ENCODE measurements around the gene GJD3. TPM values are rescaled to one million over a fixed set of nuclear protein-coding genes. Genes with fewer than 3 reads are reported as not detected.

Gene GJD3
- total and polyA plus RNA-seq, 2 donors (not counting 1 experiment from before 2014, with no cell fraction given): not detected

- no peaks in the 10 kb centered on the region for H3K27me3 Mint-ChIP-seq
- Histone ChIP-seq H4K20me1 (ENCODE audit: control insufficient read depth, insufficient read depth, low read length, poor library complexity, severe bottlenecking) (peaks cover 33% of the 10 kb centered on the region), H3K9ac (ENCODE audit: low read length) (no peak overlapping the region), H2AFZ (ENCODE audit: insufficient read depth, low read depth, low read length, poor library complexity, severe bottlenecking) (no peak overlapping the region), H3K27ac (ENCODE audit: low read length in 2 of 2) (no peak overlapping the region), H3K36me3 (replicated peaks in 1 of 2; ENCODE audit: control extremely low read depth in 1 of 2, control insufficient read depth in 1 of 2, extremely low read depth in 1 of 2, insufficient read depth in 2 of 2, low read length in 1 of 2) (peaks cover 3 to 38% of the 10 kb centered on the region in 2 experiments), H3K4me1 (ENCODE audit: control insufficient read depth in 2 of 2, insufficient read depth in 2 of 2, low read length in 2 of 2) (peaks cover 68 to 84% of the 10 kb centered on the region in 2 donors), H3K4me3 (ENCODE audit: control extremely low read depth in 1 of 5, extremely low read depth in 1 of 5, insufficient read depth in 1 of 5, low read depth in 2 of 5, low read length in 4 of 5) (no peak overlapping the region), H3K9me3 (ENCODE audit: control extremely low read depth in 1 of 3, control insufficient read depth in 2 of 3, insufficient read depth in 1 of 3, low read length in 2 of 3) (no peaks in the 10 kb centered on the region), H3K79me2 (ENCODE audit: control insufficient read depth, insufficient read depth, low read length) (peaks cover 99% of the 10 kb centered on the region), H3K27me3 (replicated peaks in 1 of 4; ENCODE audit: control extremely low read depth in 1 of 4, control insufficient read depth in 3 of 4, insufficient read depth in 4 of 4, low read length in 3 of 4) (no peaks in the 10 kb centered on the region), H3K4me2 (replicated peaks; ENCODE audit: low read depth, low read length, poor library complexity, severe bottlenecking) (no peak overlapping the region)
- ChIA-PET CTCF (interaction anchor here (1.1 to 1.4 kb wide), 2 partner anchors 9 to 19 kb away, joined by 3 to 4 read pairs; no protein-coding TSS in a partner anchor), POLR2A (interaction anchor here (1.7 kb wide), 1 partner anchor 13 kb away, joined by 6 read pairs; no protein-coding TSS in a partner anchor)
- intact Hi-C loops (cut with micrococcal nuclease): no loop called here
- no peaks in the 10 kb centered on the region for H3K9me3 Mint-ChIP-seq (ENCODE audit: insufficient read depth)
- H3K4me3 Mint-ChIP-seq: no peak overlapping the region
- peaks cover 67% of the 10 kb centered on the region for H3K4me1 Mint-ChIP-seq
- WGBS (ENCODE audit: insufficient coverage): 98% methylated on average over 7 of the region's 8 CpGs
- ATAC-seq (ENCODE audit: low read depth) (no peak), DNase-seq (no peak)
- H3K27ac Mint-ChIP-seq: no peak overlapping the region
- TF ChIP-seq, protein P1, sequence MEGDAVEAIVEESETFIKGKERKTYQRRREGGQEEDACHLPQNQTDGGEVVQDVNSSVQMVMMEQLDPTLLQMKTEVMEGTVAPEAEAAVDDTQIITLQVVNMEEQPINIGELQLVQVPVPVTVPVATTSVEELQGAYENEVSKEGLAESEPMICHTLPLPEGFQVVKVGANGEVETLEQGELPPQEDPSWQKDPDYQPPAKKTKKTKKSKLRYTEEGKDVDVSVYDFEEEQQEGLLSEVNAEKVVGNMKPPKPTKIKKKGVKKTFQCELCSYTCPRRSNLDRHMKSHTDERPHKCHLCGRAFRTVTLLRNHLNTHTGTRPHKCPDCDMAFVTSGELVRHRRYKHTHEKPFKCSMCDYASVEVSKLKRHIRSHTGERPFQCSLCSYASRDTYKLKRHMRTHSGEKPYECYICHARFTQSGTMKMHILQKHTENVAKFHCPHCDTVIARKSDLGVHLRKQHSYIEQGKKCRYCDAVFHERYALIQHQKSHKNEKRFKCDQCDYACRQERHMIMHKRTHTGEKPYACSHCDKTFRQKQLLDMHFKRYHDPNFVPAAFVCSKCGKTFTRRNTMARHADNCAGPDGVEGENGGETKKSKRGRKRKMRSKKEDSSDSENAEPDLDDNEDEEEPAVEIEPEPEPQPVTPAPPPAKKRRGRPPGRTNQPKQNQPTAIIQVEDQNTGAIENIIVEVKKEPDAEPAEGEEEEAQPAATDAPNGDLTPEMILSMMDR (IDR thresholded peaks at IDR 0.05): no peak
- no peak for TF ChIP-seq EZH2 (IDR thresholded peaks at IDR 0.05; ENCODE audit: borderline replicate concordance, insufficient read depth, low read depth, low read length, poor library complexity, severe bottlenecking)
Observed at GRCh38 chr17:40335620-40336019, 28.9 kb downstream of the GJD3 start.

DNA sequence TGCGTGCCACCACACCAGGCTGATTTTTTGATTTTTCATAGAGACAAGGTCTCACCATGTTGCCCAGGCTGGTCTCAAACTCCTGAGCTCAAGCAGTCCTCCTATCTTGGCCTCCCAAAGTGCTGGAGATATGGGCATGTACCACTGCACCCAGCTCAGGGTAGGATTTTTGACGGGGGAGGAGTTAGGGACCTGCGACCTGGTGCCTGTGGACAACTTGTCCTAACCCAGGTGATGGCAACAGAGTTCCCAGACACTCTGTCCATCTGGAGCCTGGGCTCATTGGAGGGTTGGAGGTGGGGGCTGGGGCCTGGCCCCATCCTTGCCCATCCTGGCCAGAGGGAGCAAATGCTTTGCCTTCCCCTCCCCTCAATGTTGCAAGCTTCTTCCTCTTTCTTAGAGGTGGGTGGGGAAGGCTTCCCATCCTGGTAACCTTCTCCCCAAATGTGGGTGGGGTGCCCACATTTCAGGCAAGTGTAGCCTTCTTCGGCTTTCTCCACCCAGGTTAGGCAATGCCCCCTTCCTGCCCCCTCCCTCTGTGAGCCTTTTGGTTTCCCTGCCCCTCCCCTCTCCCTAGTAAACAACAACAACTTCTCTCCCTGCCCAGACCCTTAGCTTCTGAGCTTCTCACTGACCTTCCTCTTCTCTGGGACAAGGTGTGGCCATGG, 30.6 kb downstream of the GJD3 start:
- 88% methylated on average over 3 of the region's 4 CpGs for WGBS (ENCODE audit: insufficient coverage)
- no peaks in the 10 kb centered on the region for H3K27me3 ChIP-seq (replicated peaks in 1 of 4; ENCODE audit: control extremely low read depth in 1 of 4, control insufficient read depth in 3 of 4, insufficient read depth in 4 of 4, low read length in 3 of 4)
- peaks cover 63% of the 10 kb centered on the region for H3K4me1 Mint-ChIP-seq
- peak overlapping the region; percentile 49 for H3K4me2 ChIP-seq (replicated peaks; ENCODE audit: low read depth, low read length, poor library complexity, severe bottlenecking)
- ATAC-seq (ENCODE audit: low read depth) (no peak), DNase-seq (no peak)
- no peak overlapping the region for H3K4me3 ChIP-seq (ENCODE audit: control extremely low read depth in 1 of 5, extremely low read depth in 1 of 5, insufficient read depth in 1 of 5, low read depth in 2 of 5, low read length in 4 of 5)
- H3K4me1 ChIP-seq (ENCODE audit: control insufficient read depth in 2 of 2, insufficient read depth in 2 of 2, low read length in 2 of 2): peaks cover 62 to 86% of the 10 kb centered on the region in 2 donors
- peak overlapping the region; percentile 78 for H3K27ac Mint-ChIP-seq
- no peak overlapping the region for H3K9ac ChIP-seq (ENCODE audit: low read length)
- POLR2A ChIA-PET: interaction anchor here (0.6 to 1.7 kb wide), 3 partner anchors 8 to 13 kb away, joined by 3 to 6 read pairs (median 3); no protein-coding TSS in a partner anchor
- peak overlapping the region; percentile 56 for H3K4me3 Mint-ChIP-seq
- TF ChIP-seq, protein P1 (IDR thresholded peaks at IDR 0.05): no peak
- TF ChIP-seq EZH2 (IDR thresholded peaks at IDR 0.05; ENCODE audit: borderline replicate concordance, insufficient read depth, low read depth, low read length, poor library complexity, severe bottlenecking): no peak
- peaks cover 3 to 32% of the 10 kb centered on the region in 2 experiments for H3K36me3 ChIP-seq (replicated peaks in 1 of 2; ENCODE audit: control extremely low read depth in 1 of 2, control insufficient read depth in 1 of 2, extremely low read depth in 1 of 2, insufficient read depth in 2 of 2, low read length in 1 of 2)
- intact Hi-C loops (cut with micrococcal nuclease): no loop called here
- no peaks in the 10 kb centered on the region for H3K9me3 Mint-ChIP-seq (ENCODE audit: insufficient read depth)
- peak overlapping the region; percentile 10 to 24 for H3K27ac ChIP-seq (ENCODE audit: low read length in 2 of 2)
- peaks cover 99% of the 10 kb centered on the region for H3K79me2 ChIP-seq (ENCODE audit: control insufficient read depth, insufficient read depth, low read length)
- no peak overlapping the region for H2AFZ ChIP-seq (ENCODE audit: insufficient read depth, low read depth, low read length, poor library complexity, severe bottlenecking)
- CTCF ChIA-PET: interaction anchor here (0.9 to 1.5 kb wide), 7 partner anchors 8 to 30 kb away, joined by 3 to 5 read pairs (median 4); no protein-coding TSS in a partner anchor
- H3K27me3 Mint-ChIP-seq: no peaks in the 10 kb centered on the region
- peaks cover 35% of the 10 kb centered on the region for H4K20me1 ChIP-seq (ENCODE audit: control insufficient read depth, insufficient read depth, low read length, poor library complexity, severe bottlenecking)
- no peaks in the 10 kb centered on the region for H3K9me3 ChIP-seq (ENCODE audit: control extremely low read depth in 1 of 3, control insufficient read depth in 2 of 3, insufficient read depth in 1 of 3, low read length in 2 of 3)

Data from B cell (primary cell).